HG03439 (cell line): Measurements from ENCODE around the gene BCL2A1.
"Not testable (repeated sequence)": the region's sequence is repeated elsewhere in the genome, so short reads cannot be mapped to it uniquely, and the experiment has no call there.

Experiments
- ATAC-seq: cut with Tn5 transposase; IDR thresholded peaks from one replicate; pipeline ENCODE4 v1.9.1; 2021; ENCODE audit warnings: mild to moderate bottlenecking, moderate library complexity; ENCODE audit not compliant: unreplicated experiment

BCL2A1 gene

DNA sequence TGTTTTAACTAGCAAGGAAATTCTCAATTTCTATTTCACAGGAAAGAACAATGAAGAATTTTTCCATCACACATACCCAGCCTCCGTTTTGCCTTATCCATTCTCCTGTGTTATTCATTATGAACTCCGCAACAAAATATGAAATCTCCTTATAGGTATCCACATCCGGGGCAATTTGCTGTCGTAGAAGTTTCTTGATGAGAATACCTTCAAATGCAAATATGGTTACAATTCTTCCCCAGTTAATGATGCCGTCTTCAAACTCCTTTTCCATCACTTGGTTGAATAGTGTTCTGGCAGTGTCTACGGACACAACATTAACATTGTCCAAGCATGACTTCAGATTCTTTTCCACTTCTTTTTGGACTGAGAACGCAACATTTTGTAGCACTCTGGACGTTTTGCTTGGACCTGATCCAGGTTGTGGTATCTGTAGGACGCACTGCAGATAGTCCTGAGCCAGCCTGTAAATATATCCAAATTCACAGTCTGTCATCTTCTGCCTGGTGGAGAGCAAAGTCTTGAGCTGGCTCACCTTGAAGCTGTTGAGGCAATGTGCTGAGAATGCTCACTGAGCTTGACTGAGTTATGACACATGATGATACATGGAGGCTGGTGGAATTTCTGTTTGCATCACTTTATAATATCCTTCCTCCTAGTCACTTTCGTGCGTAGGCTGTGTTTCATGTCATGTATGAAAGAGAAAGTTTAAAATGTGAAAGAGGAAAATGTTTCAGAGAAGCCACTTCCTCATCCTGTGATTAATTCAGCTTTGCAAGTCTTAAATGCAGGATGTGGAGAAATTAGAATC lies at the start of gene BCL2A1:
BCL2A1 (minus strand) TSS at position 573 of the 811 bp plus-strand sequence; CDS start at position 496, 77 bp downstream.
- peak; percentile 49 for ATAC-seq

DNA sequence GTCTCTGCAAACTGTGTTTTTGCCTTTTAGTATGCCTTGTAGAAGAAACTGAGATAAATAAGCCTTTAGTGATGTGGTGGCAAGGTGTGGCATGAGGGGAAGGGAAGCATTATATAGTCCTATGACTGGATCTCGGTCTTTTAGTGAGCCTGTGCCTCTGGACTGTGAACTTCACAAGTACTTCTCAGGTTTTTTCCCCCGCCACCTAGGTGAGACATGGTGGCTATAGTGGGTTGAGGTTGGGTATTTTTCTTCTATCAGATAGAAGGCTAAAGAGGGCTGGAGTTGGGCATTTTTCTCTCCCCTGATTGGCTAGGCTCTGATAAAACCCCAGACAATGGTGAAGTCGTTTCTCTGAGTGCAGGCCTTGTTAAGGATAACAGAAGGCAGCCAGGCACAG lies 49.7 kb upstream of the BCL2A1 start:
- no peak for ATAC-seq

DNA sequence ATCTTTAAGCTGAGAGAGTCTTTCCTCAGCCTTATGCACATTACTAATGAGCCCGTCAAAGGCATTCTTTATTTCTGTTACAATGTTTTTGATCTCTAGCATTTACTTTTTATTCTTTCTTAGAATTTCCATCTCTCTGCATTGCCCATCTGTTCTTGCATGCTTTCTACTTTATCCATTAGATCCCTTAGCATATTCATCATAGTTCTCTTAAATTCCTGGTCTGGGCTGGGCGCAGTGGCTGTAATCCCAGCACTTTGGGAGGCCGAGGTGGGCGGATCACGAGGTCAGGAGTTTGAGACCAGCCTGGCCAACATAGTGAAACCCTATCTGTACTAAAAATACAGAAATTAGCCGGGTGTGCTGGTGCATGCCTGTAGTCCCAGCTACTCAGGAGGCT lies 49.2 kb upstream of the BCL2A1 start:
- ATAC-seq = not testable (repeated sequence)

GRCh38 chr15:80019168-80019745 lies 48.3 kb upstream of the BCL2A1 start:
- no peak for ATAC-seq

- not testable (repeated sequence) for ATAC-seq
Observed at GRCh38 chr15:80017139-80017538, 46.1 kb upstream of the BCL2A1 start.

GRCh38 chr15:80016506-80016905 lies 45.5 kb upstream of the BCL2A1 start:
- ATAC-seq = not testable (repeated sequence)

GRCh38 chr15:80015156-80015555 lies 44.2 kb upstream of the BCL2A1 start:
- no peak for ATAC-seq

DNA sequence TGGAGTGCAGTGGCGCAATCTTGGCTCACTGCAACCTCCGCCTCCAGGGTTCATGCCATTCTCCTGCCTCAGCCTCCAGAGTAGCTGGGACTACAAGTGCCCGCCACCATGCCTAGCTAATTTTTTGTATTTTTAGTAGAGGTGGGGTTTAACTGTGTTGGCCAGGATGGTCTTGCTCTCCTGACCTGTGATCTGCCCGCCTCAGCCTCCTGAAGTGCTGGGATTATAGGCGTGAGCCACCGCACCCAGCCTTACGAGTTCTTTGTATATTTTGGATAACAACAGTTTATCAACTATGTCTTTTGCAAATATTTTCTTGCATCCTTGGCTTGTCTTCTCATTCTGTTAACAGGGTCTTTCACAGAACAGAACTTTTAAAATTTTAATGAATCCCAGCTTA lies 43.2 kb upstream of the BCL2A1 start:
- ATAC-seq = not testable (repeated sequence)

DNA sequence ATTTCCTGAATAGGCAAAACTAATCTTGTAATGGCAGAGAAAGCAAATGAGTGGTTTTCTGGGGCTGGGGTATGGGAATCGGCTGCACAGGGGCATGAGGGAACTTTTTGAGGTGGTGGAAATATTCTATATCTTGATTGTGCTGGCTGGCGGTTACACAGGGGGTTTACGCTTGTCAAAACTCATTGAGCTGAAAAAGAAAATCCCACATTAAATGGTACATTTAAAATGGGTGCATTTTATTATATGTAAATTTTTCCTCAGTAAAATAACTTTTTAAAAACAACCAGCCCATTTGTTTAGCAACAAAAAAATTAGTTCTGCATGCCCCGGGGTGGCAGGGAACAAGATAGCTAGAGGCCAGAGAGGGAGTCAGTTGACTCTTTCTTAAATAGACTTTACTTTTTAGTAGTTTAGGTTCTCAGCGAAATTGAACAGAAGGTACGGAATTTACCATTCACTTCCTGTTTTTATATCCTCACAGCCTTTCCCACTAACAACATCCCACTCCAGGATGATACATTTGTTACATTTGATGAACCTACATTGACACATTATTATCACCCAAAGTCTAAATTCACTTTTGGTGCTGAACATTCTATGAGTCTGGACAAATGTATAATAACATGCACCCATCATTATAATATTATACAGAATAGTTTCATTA lies 41.2 kb upstream of the BCL2A1 start:
- no peak for ATAC-seq

DNA sequence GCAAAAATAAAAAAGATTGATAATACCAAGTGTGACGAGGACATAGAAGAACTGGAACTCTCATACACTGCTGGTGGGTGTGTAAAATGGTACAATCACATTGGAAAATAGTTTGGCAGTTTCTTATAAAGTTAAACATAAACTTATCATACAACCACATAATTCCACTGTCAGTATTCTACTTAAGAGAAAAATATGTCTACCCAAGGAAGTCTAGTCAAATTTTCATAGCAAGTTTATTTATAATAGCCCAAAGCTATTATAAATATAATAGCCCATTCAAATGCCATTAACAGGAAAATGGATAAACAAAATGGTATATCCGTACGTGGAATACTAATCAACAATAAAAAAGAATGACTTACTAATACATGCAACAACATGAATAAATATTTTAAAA lies 40.6 kb upstream of the BCL2A1 start:
- ATAC-seq = no peak

DNA sequence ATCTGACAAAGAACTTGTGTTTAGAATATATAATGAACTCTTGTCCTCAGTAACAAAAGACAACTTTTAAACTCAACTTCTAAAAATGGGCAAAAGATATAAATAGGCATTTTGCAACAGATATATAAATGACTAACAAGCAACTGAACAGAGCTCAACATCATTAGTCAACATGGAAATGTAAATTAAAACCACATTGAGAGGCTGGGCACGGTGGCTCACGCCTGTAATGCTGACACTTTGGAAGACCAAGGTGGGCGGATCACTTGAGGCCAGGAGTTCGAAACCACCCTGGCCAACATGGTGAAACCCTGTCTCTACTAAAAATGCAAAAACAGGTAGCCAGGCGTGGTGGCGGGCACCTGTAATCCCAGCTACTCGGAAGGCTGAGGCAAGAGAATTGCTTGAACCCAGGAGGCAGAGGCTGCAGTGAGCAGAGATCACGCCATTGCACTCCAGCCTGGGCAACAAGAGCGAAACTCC lies 40.1 kb upstream of the BCL2A1 start:
- ATAC-seq = peak; percentile 54

DNA sequence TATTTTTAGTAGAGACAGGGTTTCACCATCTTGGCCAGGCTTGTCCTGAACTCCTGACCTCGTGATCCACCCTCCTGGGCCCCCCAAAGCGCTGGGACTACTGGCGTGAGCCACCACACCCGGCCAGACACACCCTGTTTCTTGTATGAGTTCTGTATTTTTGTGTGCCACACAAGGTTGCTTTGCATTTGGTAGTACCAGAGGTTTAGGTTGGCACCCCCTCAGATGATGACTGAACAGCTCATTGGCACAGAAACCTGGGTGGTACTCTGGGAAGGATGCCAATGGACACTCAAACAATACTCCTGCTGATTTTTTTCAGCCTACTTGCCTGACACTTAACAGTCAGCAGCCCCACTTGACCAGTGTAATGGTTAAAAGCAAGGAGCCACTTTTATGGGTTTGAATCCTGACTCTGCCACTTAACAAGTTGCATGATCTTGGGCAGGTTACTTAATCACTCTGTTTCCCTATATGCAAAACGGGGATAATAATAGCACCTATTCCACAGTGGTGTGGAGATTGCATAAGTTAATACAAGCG lies 39.2 kb upstream of the BCL2A1 start:
- no peak for ATAC-seq

DNA sequence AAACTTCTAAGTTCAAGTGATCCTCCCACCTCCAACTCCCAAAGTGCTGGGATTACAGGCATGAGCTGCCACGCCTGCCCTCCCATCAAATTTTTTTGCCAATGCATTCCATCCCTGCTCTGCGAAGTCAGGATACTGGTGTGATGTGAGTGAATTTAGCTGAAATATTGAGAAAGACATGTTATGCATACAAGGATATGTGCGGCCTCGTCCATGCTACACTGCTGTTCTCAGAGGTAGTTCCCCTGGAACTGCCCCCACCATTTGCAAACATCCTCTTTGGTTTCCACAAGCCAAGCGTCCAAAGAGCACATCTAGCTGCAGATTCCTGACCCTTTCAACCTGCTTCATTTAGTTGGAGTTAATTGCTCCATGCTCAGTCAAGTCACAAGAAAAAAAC lies 36.5 kb upstream of the BCL2A1 start:
- ATAC-seq = no peak

DNA sequence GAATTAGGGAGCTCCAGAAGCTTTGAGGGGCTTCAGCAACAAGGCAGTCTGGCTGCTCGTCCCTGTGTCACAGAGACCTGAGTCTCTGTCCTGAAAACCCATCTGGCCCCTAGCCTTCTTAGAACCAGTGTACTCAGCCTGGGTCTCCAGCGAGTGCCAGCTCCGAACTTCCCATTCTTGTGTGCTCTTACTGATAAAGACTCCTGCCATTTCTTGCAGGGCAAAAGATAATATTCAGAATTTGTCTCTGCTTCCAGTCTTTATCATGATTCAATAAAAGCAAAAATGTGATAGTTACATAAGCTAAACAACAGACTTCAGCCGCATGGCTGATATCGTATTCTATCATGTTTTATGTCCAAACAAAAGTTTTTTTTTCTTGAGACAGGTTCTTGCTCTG lies 36.0 kb upstream of the BCL2A1 start:
- no peak for ATAC-seq

DNA sequence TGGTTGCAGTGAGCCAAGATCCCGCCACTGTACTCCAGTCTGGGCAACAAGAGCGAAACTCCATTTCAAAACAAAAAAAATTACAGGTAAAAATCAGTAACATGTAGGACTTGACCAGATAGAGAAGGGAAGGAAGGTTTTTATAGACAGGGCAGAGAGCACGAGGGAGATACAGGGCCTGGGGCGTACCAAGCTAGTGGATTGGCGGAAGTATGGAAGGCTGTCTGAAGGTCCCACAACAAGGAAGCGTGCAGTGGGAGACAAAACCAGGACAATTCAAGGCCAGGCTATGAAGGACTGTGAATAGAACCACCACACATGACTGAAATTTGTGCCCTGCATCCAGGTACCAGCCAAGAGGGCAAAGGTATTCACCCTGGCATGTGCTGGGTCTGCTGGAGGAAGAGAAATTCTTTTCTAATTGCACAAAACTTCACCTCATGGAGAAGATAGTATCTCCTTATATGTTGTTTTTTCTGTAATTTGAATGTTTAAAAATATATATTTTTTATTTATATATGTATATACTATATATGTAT lies 33.0 kb upstream of the BCL2A1 start:
- no peak for ATAC-seq

GRCh38 chr15:80003171-80003570 lies 32.2 kb upstream of the BCL2A1 start:
- no peak for ATAC-seq

DNA sequence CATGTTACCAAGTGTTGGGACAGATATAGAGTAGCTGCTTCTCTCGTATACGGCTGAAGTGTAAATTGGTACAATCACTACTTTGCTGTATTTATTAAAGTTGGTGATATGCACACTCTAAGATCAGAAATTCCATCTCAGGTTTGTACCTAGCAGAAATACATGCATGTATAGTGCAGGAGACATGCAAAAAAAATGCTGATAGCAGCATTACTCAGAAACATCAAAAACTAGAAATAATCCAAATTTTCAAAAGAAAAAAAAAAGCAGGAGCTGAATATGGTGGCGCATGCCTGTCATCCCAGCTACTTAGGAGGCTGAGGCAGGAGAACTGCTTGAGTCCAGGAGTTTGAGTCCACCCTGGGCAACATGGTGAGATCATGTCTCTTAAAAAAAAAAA lies 31.3 kb upstream of the BCL2A1 start:
- no peak for ATAC-seq

- ATAC-seq = no peak
Observed at GRCh38 chr15:79994615-79995014, 23.6 kb upstream of the BCL2A1 start.

DNA sequence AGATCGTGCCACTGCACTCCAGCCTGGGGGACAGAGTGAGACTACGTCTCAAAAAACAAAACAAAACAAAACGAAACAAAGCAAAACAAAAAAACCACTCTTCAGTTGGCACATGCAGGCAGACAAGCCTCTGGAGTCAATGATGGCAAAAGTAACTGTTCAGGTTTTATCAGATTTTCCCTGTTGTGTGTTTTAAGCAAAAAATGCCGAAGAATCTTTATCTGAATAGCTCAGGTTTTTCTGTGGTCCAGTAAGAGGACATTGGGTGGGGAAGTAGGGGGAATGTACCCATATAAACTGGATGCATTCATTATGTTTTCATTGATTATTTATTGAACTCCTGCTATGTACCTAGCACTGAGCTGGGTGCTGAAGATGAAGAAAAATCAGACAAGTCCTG lies 20.8 kb upstream of the BCL2A1 start:
- ATAC-seq = no peak

DNA sequence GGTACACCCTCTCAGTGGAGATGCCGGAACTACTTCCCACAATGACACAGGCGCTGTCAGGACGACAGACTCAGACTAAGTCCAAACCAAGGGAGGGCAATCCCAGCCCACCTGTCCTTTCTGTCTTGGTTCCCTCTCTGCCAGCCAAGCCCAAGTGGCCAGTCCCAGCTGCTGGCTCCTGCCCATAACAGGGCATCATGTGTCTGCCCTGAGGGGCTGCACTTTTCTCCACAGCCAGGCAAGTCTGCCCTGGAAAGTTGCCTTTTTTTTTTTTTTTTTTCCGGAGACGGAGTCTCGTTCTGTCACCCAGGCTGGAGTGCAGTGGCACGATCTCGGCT lies 20.0 kb upstream of the BCL2A1 start:
- no peak for ATAC-seq

DNA sequence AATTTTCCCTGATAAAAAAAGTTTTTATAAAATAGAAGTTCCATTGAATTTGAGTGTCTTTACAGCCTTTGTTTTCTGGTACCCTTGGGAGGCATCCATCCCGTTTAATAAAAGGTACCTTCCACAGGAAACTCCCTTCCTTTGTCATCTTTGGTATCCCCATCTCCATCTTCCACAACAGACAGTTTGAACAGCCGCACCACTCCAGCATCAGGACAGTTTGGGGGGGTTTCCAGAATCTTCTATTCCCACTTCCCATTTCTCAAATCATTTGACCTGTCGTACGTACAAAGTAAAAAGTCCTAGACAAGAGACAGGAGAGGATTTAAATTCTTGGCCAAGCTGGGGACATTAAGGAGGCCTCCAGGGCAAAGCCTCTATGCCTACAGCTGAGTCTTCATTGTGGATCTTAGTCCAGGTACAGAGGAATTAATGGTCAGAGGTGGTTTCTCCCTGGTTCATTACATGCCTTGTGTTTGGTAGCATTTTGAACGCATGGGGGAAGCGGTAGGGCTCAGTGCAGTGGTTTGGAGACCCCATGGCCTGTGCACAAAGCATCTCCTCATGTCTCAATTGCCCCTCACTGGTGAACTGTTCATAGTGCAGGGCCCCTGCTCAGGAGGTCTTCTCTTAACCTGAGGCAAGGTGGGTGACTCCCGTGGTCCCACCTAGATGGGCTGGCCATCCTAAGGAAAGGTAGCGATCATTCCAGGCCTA lies 19.4 kb upstream of the BCL2A1 start:
- no peak for ATAC-seq
